Small intestine (tissue), 7 donors: Measurements from ENCODE around the gene BTBD10. TPM values are rescaled to one million over a fixed set of nuclear protein-coding genes. Genes with fewer than 3 reads are reported as not detected.

Experiments
- DNase-seq, 2 donors: peaks; one replicate each; pipeline versions ENCODE4 v3.0.0 to v3.0.0-alpha.2; 2013
- FAIRE-seq: peaks from 2 replicates; lab custom pipeline; 2012; peaks lifted over from hg19 to GRCh38; lab: Jason Lieb, UNC
- H3K27ac ChIP-seq, 3 donors: one replicate each; pipeline ENCODE4 v1.5.1; 2013; ENCODE audit warnings: low read length in 2 of 3, mild to moderate bottlenecking in 2 of 3, control low read depth in 1 of 3, inconsistent platforms in 1 of 3, low read depth in 1 of 3, moderate library complexity in 1 of 3
- H3K27me3 ChIP-seq, 3 donors: one replicate each; pipeline ENCODE4 v1.6.1; 2013; ENCODE audit warnings: low read length in 3 of 3, inconsistent platforms in 1 of 3; ENCODE audit not compliant: control insufficient read depth in 3 of 3, insufficient read depth in 3 of 3
- H3K36me3 ChIP-seq, 3 donors: one replicate each; pipeline ENCODE4 v1.6.1; 2013; ENCODE audit warnings: low read length in 3 of 3, inconsistent platforms in 1 of 3, low read depth in 1 of 3, mild to moderate bottlenecking in 1 of 3, moderate library complexity in 1 of 3; ENCODE audit not compliant: control insufficient read depth in 3 of 3, insufficient read depth in 2 of 3
- H3K4me1 ChIP-seq, 3 donors: one replicate each; pipeline ENCODE4 v1.6.1; 2013; ENCODE audit warnings: low read length in 2 of 3, inconsistent platforms in 1 of 3, low read depth in 1 of 3, mild to moderate bottlenecking in 1 of 3, moderate library complexity in 1 of 3; ENCODE audit not compliant: control insufficient read depth in 3 of 3, insufficient read depth in 2 of 3
- H3K4me3 ChIP-seq, 3 donors: one replicate each; pipeline ENCODE4 v1.5.1; 2013; ENCODE audit warnings: low read length in 3 of 3, control low read depth in 1 of 3, inconsistent platforms in 1 of 3, low read depth in 1 of 3, mild to moderate bottlenecking in 1 of 3, moderate library complexity in 1 of 3
- H3K9me3 ChIP-seq, 2 donors: one replicate each; pipeline ENCODE4 v1.6.1; 2013; ENCODE audit warnings: low read depth in 1 of 2, low read length in 1 of 2; ENCODE audit not compliant: control insufficient read depth in 2 of 2, insufficient read depth in 1 of 2
- WGBS, 3 donors: extraction: QIAGEN DNeasy Blood & Tissue Kit; methylation state at CpG; one replicate each; pipeline ENCODE4 v1.1.7; 2013; 5-methylcytosine and 5-hydroxymethylcytosine counted together
- polyA plus RNA-seq, 4 donors: library from polyadenylated mRNA; stranded (reverse) in 3 of 4; unstranded in 1 of 4; fragments of 200-250 nt in 3 of 4; fragments of 120-200 nt in 1 of 4; gene quantifications; one replicate each; pipeline versions ENCODE4 v1.2.1 to v1.2.3, GENCODE V29; 2013
- donor health status: healthy with polysubstance abuse.
- donor health status: control.
- donor health status: control.
- donor health status: Bipolar disorder and iron deficiency.
- donor health status: healthy.

The BTBD10 gene
- polyA plus RNA-seq, 4 donors, result 18.7 to 21.1 (median 20.2) TPM

GRCh38 chr11:13461291-13461690 lies 1.7 kb downstream of the BTBD10 start:
- no peak overlapping the region for H3K4me3 ChIP-seq
- FAIRE-seq, result no peak

GRCh38 chr11:13450832-13451397 lies 12.1 kb downstream of the BTBD10 start:
- WGBS, 3 donors, result 79 to 85% (median 81%) methylated on average over 2 of the region's 2 CpGs
- FAIRE-seq, result no peak
- no peak overlapping the region for H3K27ac ChIP-seq

More at GRCh38 chr11:13461291-13461690, 1.7 kb downstream of the BTBD10 start:
- no peaks in the 10 kb centered on the region for H3K27me3 ChIP-seq
- DNase-seq, result no peak
- no peaks in the 10 kb centered on the region for H3K9me3 ChIP-seq
- no peaks in the 10 kb centered on the region for H3K36me3 ChIP-seq
- no peak overlapping the region for H3K27ac ChIP-seq
- WGBS, 3 donors, result 78 to 81% (median 81%) methylated on average over 3 of the region's 3 CpGs
- peaks cover 0 to 7% (median 0%) of the 10 kb centered on the region in 3 donors for H3K4me1 ChIP-seq

GRCh38 chr11:13449522-13449921 lies 13.5 kb downstream of the BTBD10 start:
- no peak for FAIRE-seq
- no peak overlapping the region for H3K4me3 ChIP-seq
- DNase-seq, result peak in 1 of 2 donors; percentile 70
- no peaks in the 10 kb centered on the region for H3K36me3 ChIP-seq
- peaks cover 0 to 18% of the 10 kb centered on the region in 2 donors for H3K9me3 ChIP-seq
- H3K27me3 ChIP-seq, result no peaks in the 10 kb centered on the region
- no peak overlapping the region for H3K27ac ChIP-seq
- WGBS, 3 donors, result 6 to 100% (median 61%) methylated on average over 1 of the region's 1 CpG
- peaks cover 0 to 4% (median 0%) of the 10 kb centered on the region in 3 donors for H3K4me1 ChIP-seq

More at GRCh38 chr11:13450832-13451397, 12.1 kb downstream of the BTBD10 start:
- no peak for DNase-seq
- peaks cover 0 to 4% (median 0%) of the 10 kb centered on the region in 3 donors for H3K4me1 ChIP-seq
- H3K9me3 ChIP-seq, result peaks cover 0 to 18% of the 10 kb centered on the region in 2 donors
- H3K27me3 ChIP-seq, result no peaks in the 10 kb centered on the region
- no peak overlapping the region for H3K4me3 ChIP-seq
- H3K36me3 ChIP-seq, result no peaks in the 10 kb centered on the region

GRCh38 chr11:13448876-13449275 lies 14.1 kb downstream of the BTBD10 start:
- DNase-seq (no peak), FAIRE-seq (no peak)
- Histone ChIP-seq H3K27ac (no peak overlapping the region), H3K9me3 (peaks cover 0 to 18% of the 10 kb centered on the region in 2 donors), H3K36me3 (no peaks in the 10 kb centered on the region), H3K27me3 (no peaks in the 10 kb centered on the region), H3K4me3 (no peak overlapping the region), H3K4me1 (peaks cover 0 to 4% (median 0%) of the 10 kb centered on the region in 3 donors)
- WGBS, 3 donors, result 63 to 89% (median 87%) methylated on average over 2 of the region's 2 CpGs

- DNase-seq (no peak), FAIRE-seq (no peak)
- Histone ChIP-seq H3K9me3 (peaks cover 0 to 15% of the 10 kb centered on the region in 2 donors), H3K27me3 (no peaks in the 10 kb centered on the region), H3K4me1 (peaks cover 0 to 4% (median 0%) of the 10 kb centered on the region in 3 donors), H3K27ac (no peak overlapping the region), H3K36me3 (no peaks in the 10 kb centered on the region), H3K4me3 (no peak overlapping the region)
Measured at GRCh38 chr11:13446444-13446843, 16.6 kb downstream of the BTBD10 start.

GRCh38 chr11:13445588-13445987 lies 17.4 kb downstream of the BTBD10 start:
- Histone ChIP-seq H3K27ac (no peak overlapping the region), H3K36me3 (no peaks in the 10 kb centered on the region), H3K9me3 (peaks cover 0 to 7% of the 10 kb centered on the region in 2 donors), H3K4me1 (no peaks in the 10 kb centered on the region), H3K27me3 (no peaks in the 10 kb centered on the region), H3K4me3 (no peak overlapping the region)
- FAIRE-seq (no peak), DNase-seq (no peak)
- WGBS, 3 donors, result 52 to 77% (median 70%) methylated on average over 2 of the region's 2 CpGs

- no peaks in the 10 kb centered on the region for H3K27me3 ChIP-seq
- H3K36me3 ChIP-seq, result no peaks in the 10 kb centered on the region
- H3K4me1 ChIP-seq, result peaks cover 0 to 3% (median 0%) of the 10 kb centered on the region in 3 donors
- H3K9me3 ChIP-seq, result no peaks in the 10 kb centered on the region
- H3K27ac ChIP-seq, result peak overlapping the region in 1 of 3 donors; percentile 20
- FAIRE-seq, result no peak
- WGBS, 3 donors, result 14 to 41% (median 30%) methylated on average over 8 of the region's 8 CpGs
- no peak overlapping the region for H3K4me3 ChIP-seq
- DNase-seq, result peak; percentile 8 to 68
Measured at GRCh38 chr11:13440100-13440855, 22.7 kb downstream of the BTBD10 start.

- Histone ChIP-seq H3K27me3 (no peaks in the 10 kb centered on the region), H3K36me3 (no peaks in the 10 kb centered on the region), H3K4me3 (no peak overlapping the region), H3K9me3 (no peaks in the 10 kb centered on the region), H3K27ac (no peak overlapping the region), H3K4me1 (peaks cover 0 to 3% (median 0%) of the 10 kb centered on the region in 3 donors)
- no peak for DNase-seq
- FAIRE-seq, result no peak
- WGBS, 3 donors, result 94 to 100% (median 97%) methylated on average over 1 of the region's 1 CpG
Measured at GRCh38 chr11:13438291-13438690, 24.7 kb downstream of the BTBD10 start.
